GM12872 (cell line): Measurements from ENCODE around the gene PACS2.

ENCODE experiments used
- CTCF ChIP-seq: IDR thresholded peaks from 3 replicates; pipeline ENCODE4 v1.5.1; 2011; ENCODE audit warnings: low read depth, mild to moderate bottlenecking, low read length, moderate library complexity; ENCODE audit not compliant: insufficient read depth

Gene PACS2

GRCh38 chr14:105395538-105395854, 80.9 kb downstream of the PACS2 start:
- no peak for TF ChIP-seq CTCF

DNA sequence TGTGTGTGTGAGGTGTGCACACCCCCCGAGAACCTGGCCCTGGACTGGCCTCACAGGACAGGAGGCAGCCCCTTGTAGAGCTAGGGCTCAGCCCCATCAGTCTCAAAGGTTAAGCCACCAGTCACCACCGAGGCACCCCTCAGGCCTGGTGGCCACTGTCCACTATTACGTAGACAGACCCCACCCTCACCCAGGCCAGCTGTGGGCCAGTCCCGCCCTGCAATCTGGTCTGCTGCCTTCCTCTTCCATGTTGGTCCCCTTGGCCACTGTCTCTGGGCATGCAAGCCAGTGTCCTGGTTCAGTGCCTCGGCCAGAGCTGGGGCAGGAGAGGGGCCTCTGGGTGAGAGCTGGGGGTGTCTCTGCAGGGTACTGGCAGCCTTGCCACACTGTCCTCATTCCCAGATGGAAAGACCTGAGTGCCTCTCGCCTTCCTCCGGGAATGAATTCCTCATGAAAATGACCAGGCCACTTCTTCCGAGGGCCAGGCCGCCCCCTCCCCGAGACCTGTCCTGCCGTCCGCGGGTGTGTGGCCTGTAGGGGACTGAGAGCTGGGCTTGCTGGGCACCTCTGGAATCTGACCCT, 82.9 kb downstream of the PACS2 start:
- no peak for TF ChIP-seq CTCF

DNA sequence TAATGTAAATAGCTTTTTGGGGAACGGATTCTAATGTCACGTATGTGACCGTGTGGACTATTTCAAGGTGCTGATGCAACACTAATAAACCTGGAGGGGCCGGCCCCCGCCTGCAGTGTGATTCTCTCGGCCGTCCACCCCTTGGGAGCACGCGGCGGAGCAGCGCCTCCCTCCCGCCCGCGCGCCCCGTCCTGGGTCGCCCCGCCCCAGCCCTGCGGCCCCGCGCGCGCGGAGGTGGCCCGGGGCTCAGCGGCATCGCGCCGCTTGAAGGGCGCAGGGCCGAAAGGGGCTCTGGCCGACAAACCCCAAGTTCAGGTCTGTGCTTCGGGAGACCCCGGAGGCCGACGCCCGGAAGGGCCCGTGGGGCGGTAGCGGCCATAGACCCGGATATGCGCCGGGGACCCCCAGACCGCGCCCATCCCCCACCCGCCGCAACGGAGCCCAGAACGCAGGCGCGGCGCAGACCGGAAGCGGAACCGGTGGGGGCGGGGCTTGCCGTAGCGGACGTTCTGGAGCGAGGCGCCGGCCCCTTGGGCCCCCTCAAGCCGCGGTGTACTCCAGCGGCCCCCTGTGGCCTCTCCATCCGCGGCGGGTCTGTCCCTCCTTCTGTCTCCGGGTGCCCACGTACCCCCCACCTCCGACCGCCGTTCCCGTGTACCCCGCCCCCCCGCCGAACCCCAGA, 83.6 kb downstream of the PACS2 start, which contains the start of gene TEX22:
TEX22 (plus strand) TSS at position 495 of the 682 bp plus-strand sequence. CDS start 803 bp downstream, outside the sequence.
- TF ChIP-seq CTCF = peak; percentile 29; the same call in 2 of the 3 replicates

DNA sequence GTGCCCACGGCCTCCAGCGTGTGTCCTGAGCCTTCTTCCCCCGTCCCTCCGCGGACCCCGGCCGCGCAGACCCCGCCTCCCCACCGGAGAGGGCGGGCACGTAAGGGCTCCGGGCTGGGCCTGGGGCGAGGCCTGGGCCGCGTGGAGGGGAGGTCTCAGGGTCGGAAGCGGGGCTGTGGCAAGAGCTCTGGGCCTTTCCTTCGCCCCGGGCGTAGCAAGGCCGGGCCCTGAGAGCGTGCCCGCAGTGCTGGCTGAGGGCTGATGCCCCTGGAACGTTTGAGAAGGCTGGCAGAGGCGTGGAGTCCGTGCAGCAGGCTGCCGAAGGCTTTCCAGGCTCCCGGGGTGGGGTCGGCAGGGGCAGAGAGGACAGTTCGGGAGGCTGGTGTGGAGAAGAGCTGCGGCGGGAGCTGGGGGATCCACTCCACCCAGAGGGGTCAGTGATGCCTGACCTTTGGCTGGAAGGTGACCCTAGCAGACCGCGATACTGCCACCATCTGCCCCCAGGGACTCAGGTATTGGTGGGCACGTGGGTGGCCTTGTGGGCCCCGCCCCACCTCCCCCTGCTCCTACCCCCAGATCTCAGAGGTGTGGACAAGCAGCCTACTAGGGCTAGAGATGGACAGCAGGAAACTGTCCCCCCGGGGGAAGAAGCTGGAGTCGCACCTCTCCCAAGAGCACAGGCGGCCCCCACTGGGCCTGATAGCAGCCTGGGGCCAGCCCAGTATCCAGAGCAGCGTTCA, 84.3 kb downstream of the PACS2 start:
- TF ChIP-seq CTCF = no peak

- no peak for TF ChIP-seq CTCF
Measured at GRCh38 chr14:105399466-105399775, 84.9 kb downstream of the PACS2 start.

GRCh38 chr14:105400016-105400415, 85.5 kb downstream of the PACS2 start:
- no peak for TF ChIP-seq CTCF

DNA sequence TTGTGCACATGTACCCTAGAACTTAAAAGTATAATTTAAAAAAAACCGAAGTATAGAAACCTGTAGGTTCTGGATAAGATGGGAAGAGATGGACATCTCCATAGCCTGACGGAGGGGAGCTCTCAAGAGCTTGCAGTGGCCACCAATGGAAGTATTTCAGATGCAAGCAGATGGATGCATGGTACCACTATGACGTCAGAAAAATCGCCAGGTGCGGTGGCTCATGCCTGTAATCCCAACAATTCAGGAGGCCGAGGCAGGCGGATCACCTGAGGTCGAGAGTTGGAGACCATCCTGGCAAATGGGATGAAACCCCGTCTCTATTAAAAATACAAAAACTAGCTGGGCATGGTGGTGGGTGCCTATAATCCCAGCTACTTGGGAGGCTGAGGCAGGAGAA, 87.2 kb downstream of the PACS2 start:
- no peak for TF ChIP-seq CTCF
